H1 (cell line): ENCODE data around the gene NEU4. TPM values are rescaled to one million over a fixed set of nuclear protein-coding genes. Genes with fewer than 3 reads are reported as not detected.

Experiments used
- CTCF ChIA-PET: fragments of 300-600 bp; sonication (Branson Sonifier 250); formaldehyde crosslinking; loops from one replicate; lab custom pipeline; 2021; ENCODE audit not compliant: partially characterized antibody; lab: Charles Lee
- POLR2A ChIA-PET: fragments of 300-600 bp; sonication (Branson Sonifier 250); formaldehyde crosslinking; loops from one replicate; lab custom pipeline; 2021; ENCODE audit warnings: inconsistent platforms; ENCODE audit not compliant: partially characterized antibody; lab: Charles Lee
- DNase-seq, 2 experiments: peaks; one replicate each; pipeline versions ENCODE4 v3.0.0 to v3.0.0-alpha.2; 2010 to 2022; ENCODE audit warnings: low spot score in 2 of 2, low read depth in 1 of 2, mixed read lengths in 1 of 2
- FAIRE-seq: peaks from 2 replicates; lab custom pipeline; 2011; peaks lifted over from hg19 to GRCh38; lab: Jason Lieb, UNC
- H2AFZ ChIP-seq: 2 replicates; pipeline ENCODE4 v1.8.1; 2012; ENCODE audit warnings: low read length, inconsistent platforms
- H2AK5ac ChIP-seq: 2 replicates; pipeline ENCODE4 v1.6.1; 2013; ENCODE audit warnings: low read depth, low read length
- H2BK120ac ChIP-seq: replicated peaks from 2 replicates; pipeline ENCODE3; 2013; ENCODE audit warnings: low read depth, low read length, inconsistent platforms
- H2BK12ac ChIP-seq: 2 replicates; pipeline ENCODE4 v1.6.1; 2013; ENCODE audit warnings: low read depth, low read length
- H2BK15ac ChIP-seq: 2 replicates; pipeline ENCODE4 v1.6.1; 2013; ENCODE audit warnings: low read length
- H2BK20ac ChIP-seq: 2 replicates; pipeline ENCODE4 v1.6.1; 2013; ENCODE audit warnings: low read length
- H2BK5ac ChIP-seq: 2 replicates; pipeline ENCODE4 v1.6.1; 2013; ENCODE audit warnings: low read depth, low read length
- H3K14ac ChIP-seq: 2 replicates; pipeline ENCODE4 v1.6.1; 2013; ENCODE audit warnings: inconsistent platforms; ENCODE audit not compliant: insufficient read length
- H3K18ac ChIP-seq: 2 replicates; pipeline ENCODE4 v1.6.1; 2013; ENCODE audit warnings: low read length; ENCODE audit errors: extremely low read depth
- H3K23ac ChIP-seq: 2 replicates; pipeline ENCODE4 v1.6.1; 2013; ENCODE audit warnings: inconsistent platforms; ENCODE audit not compliant: insufficient read length
- H3K23me2 ChIP-seq: 2 replicates; pipeline ENCODE4 v1.6.1; 2013; ENCODE audit warnings: low read depth, low read length
- H3K27ac ChIP-seq: 2 replicates; pipeline ENCODE4 v1.6.1; 2011; ENCODE audit warnings: low read depth, low read length, inconsistent platforms
- H3K27me3 ChIP-seq, 4 experiments: replicated peaks in 1 of 4; 1 replicate in 1 of 4; 2 replicates in 3 of 4; pipeline versions ENCODE4 v1.6.1 to v1.8.1; 2011 to 2013; ENCODE audit warnings: low read length in 3 of 4, mild to moderate bottlenecking in 3 of 4, inconsistent platforms in 2 of 4, mixed read lengths in 2 of 4, moderate library complexity in 1 of 4; ENCODE audit not compliant: control insufficient read depth in 3 of 4, insufficient read depth in 3 of 4; ENCODE audit errors: extremely low read depth in 1 of 4
- H3K36me3 ChIP-seq, 4 experiments: 2 replicates each; pipeline versions ENCODE4 v1.6.1 to v1.8.1; 2011 to 2013; ENCODE audit warnings: mild to moderate bottlenecking in 4 of 4, low read length in 3 of 4, moderate library complexity in 2 of 4, control low read depth in 1 of 4, inconsistent platforms in 1 of 4; ENCODE audit not compliant: insufficient read depth in 4 of 4, control insufficient read depth in 2 of 4
- H3K4ac ChIP-seq: replicated peaks from 2 replicates; pipeline ENCODE3; 2013; ENCODE audit warnings: low read length, low read depth, mixed read lengths, inconsistent platforms; ENCODE audit not compliant: insufficient read length
- H3K4me1 ChIP-seq, 4 experiments: replicated peaks in 1 of 4; 1 replicate in 1 of 4; 2 replicates in 3 of 4; pipeline versions ENCODE4 v1.6.1 to v1.8.1; 2011 to 2013; ENCODE audit warnings: low read length in 3 of 4, inconsistent platforms in 2 of 4, mixed read lengths in 1 of 4; ENCODE audit not compliant: insufficient read depth in 4 of 4, control insufficient read depth in 3 of 4
- H3K4me2 ChIP-seq, 2 experiments: 2 replicates each; pipeline versions ENCODE4 v1.6.1 to v1.8.1; 2011 to 2013; ENCODE audit warnings: low read depth in 2 of 2, low read length in 2 of 2, control low read depth in 1 of 2, inconsistent platforms in 1 of 2, mild to moderate bottlenecking in 1 of 2; ENCODE audit not compliant: insufficient read depth in 1 of 2
- H3K4me3 ChIP-seq, 4 experiments: fragments of 200-600, 300-600 bp in 1 of 4; sonication (generic), shearing (Covaris generic), sonication (Bioruptor Twin) in 1 of 4; 2 replicates each; pipeline versions ENCODE4 v1.5.1 to v1.8.1; 2011 to 2016; ENCODE audit warnings: low read length in 4 of 4, low read depth in 3 of 4, control low read depth in 2 of 4, inconsistent platforms in 2 of 4, mild to moderate bottlenecking in 2 of 4, mixed read lengths in 1 of 4, moderate library complexity in 1 of 4; ENCODE audit not compliant: insufficient read depth in 2 of 4; ENCODE audit errors: extremely low read depth in 1 of 4
- H3K56ac ChIP-seq: replicated peaks from 2 replicates; pipeline ENCODE3; 2013; ENCODE audit warnings: low read depth, mild to moderate bottlenecking, mixed read lengths, low read length, inconsistent platforms; ENCODE audit not compliant: insufficient read length
- H3K79me1 ChIP-seq: 2 replicates; pipeline ENCODE4 v1.6.1; 2013; ENCODE audit warnings: low read depth, low read length, control low read depth
- H3K79me2 ChIP-seq, 2 experiments: 2 replicates each; pipeline versions ENCODE4 v1.6.1 to v1.8.1; 2012 to 2013; ENCODE audit warnings: low read length in 2 of 2, mild to moderate bottlenecking in 2 of 2, inconsistent platforms in 1 of 2; ENCODE audit not compliant: insufficient read depth in 2 of 2, control insufficient read depth in 1 of 2
- H3K9ac ChIP-seq, 4 experiments: replicated peaks in 1 of 4; 1 replicate in 1 of 4; 2 replicates in 3 of 4; pipeline versions ENCODE4 v1.6.1 to v1.8.1; 2011 to 2013; ENCODE audit warnings: low read depth in 3 of 4, low read length in 3 of 4, control low read depth in 2 of 4, mild to moderate bottlenecking in 2 of 4, moderate library complexity in 2 of 4, inconsistent platforms in 1 of 4; ENCODE audit errors: extremely low read depth in 1 of 4
- H3K9me3 ChIP-seq, 2 experiments: 2 replicates each; pipeline versions ENCODE4 v1.6.1 to v1.8.1; 2012 to 2013; ENCODE audit warnings: mild to moderate bottlenecking in 2 of 2, moderate library complexity in 2 of 2, control low read depth in 1 of 2, inconsistent platforms in 1 of 2, low read depth in 1 of 2, low read length in 1 of 2, mixed read lengths in 1 of 2; ENCODE audit not compliant: insufficient read depth in 2 of 2
- H4K20me1 ChIP-seq, 2 experiments: replicated peaks in 1 of 2; 2 replicates each; pipeline versions ENCODE3 to v1.8.1; 2011 to 2013; ENCODE audit warnings: inconsistent platforms in 2 of 2, low read length in 2 of 2, mild to moderate bottlenecking in 1 of 2; ENCODE audit not compliant: insufficient read depth in 2 of 2, control insufficient read depth in 1 of 2
- H4K5ac ChIP-seq: 2 replicates; pipeline ENCODE4 v1.6.1; 2013; ENCODE audit warnings: low read length, low read depth, mixed read lengths, inconsistent platforms; ENCODE audit not compliant: insufficient read length
- H4K8ac ChIP-seq: 2 replicates; pipeline ENCODE4 v1.8.0; 2013; ENCODE audit warnings: mild to moderate bottlenecking, moderate library complexity, low read length, inconsistent platforms; ENCODE audit not compliant: insufficient read depth; ENCODE audit errors: extremely low read depth
- H4K91ac ChIP-seq: replicated peaks from 2 replicates; pipeline ENCODE3; 2013; ENCODE audit warnings: low read length, mixed read lengths, inconsistent platforms; ENCODE audit not compliant: insufficient read length
- BCL11A ChIP-seq, 2 experiments: IDR thresholded peaks; one replicate each; pipeline ENCODE4 v1.6.1; 2011; ENCODE audit warnings: low read depth in 2 of 2, low read length in 2 of 2, mild to moderate bottlenecking in 2 of 2
- BRCA1 ChIP-seq: IDR thresholded peaks from 2 replicates; pipeline ENCODE4 v1.6.1; 2012; ENCODE audit warnings: low read depth, low read length, improper control_type of control experiment
- E2F6 ChIP-seq: IDR thresholded peaks from 2 replicates; pipeline ENCODE4 v1.6.1; 2012; ENCODE audit warnings: inconsistent platforms
- EZH2 ChIP-seq: fragments of 200-600 bp; sonication (generic); IDR thresholded peaks from 2 replicates; pipeline ENCODE4 v1.7.1; 2012; ENCODE audit warnings: low read depth, mild to moderate bottlenecking, moderate library complexity, low read length, inconsistent platforms; ENCODE audit not compliant: severe bottlenecking
- FOSL1 ChIP-seq: IDR thresholded peaks from 2 replicates; pipeline ENCODE4 v1.6.1; 2011; ENCODE audit warnings: mild to moderate bottlenecking, low read depth, low read length, moderate library complexity; ENCODE audit not compliant: insufficient read depth
- HDAC2 ChIP-seq, 2 experiments: fragments of 300-600 bp in 1 of 2; sonication (generic) in 1 of 2; IDR thresholded peaks; 2 replicates each; pipeline ENCODE4 v1.6.1; 2011 to 2012; ENCODE audit warnings: low read depth in 2 of 2, low read length in 2 of 2, mild to moderate bottlenecking in 2 of 2, moderate library complexity in 2 of 2, borderline replicate concordance in 1 of 2, inconsistent platforms in 1 of 2
- MAX ChIP-seq: IDR thresholded peaks from 2 replicates; pipeline ENCODE4 v1.6.1; 2012; ENCODE audit warnings: inconsistent platforms
- RXRA ChIP-seq: IDR thresholded peaks from 2 replicates; pipeline ENCODE4 v1.6.1; 2011; ENCODE audit warnings: low read depth, mild to moderate bottlenecking, low read length, moderate library complexity; ENCODE audit not compliant: insufficient read depth
- WGBS, 2 experiments: shearing (Covaris generic) in 1 of 2; methylation state at CpG; one replicate each; pipeline versions ENCODE4 v1.1.6 to v1.1.7; 2013 to 2015; ENCODE audit warnings: low lambda C conversion rate in 2 of 2, mixed read lengths in 2 of 2, inconsistent platforms in 1 of 2, low coverage in 1 of 2, missing lambda C conversion rate in 1 of 2; ENCODE audit not compliant: insufficient replicate concordance in 2 of 2, insufficient coverage in 1 of 2, insufficient read length in 1 of 2; ENCODE audit errors: extremely low coverage in 1 of 2, missing lambda C conversion rate in 1 of 2; 5-methylcytosine and 5-hydroxymethylcytosine counted together
- polyA plus RNA-seq, 7 experiments: library from polyadenylated mRNA; depleted of rRNA in 3 of 7; stranded (reverse) in 5 of 7; unstranded in 2 of 7; fragments of >200 nt in 5 of 7; fragments of 200-250 nt in 2 of 7; gene quantifications; 1 replicate in 5 of 7; 2 replicates in 1 of 7; 4 replicates in 1 of 7; pipeline versions ENCODE4 v1.2.1 to v1.2.3, GENCODE V29; 2011 to 2013; ENCODE audit warnings: missing spikeins in 2 of 7, mixed read lengths in 2 of 7
- total RNA-seq: library from RNA; stranded (reverse); fragmentation: NEBNext Ultra II Directional; extraction: Animal tissue kit (Norgen Biotek cat#: 25700); gene quantifications from 2 replicates; pipeline ENCODE4 v1.2.1, GENCODE V29; 2021

Gene NEU4
- total and polyA plus RNA-seq, 2 of the 8 experiments (the other 6 are each of a cell fraction or from before 2014, with no cell fraction given), result 0.32 to 0.50 TPM

- FAIRE-seq (no peak), DNase-seq (peak in 1 of 2 experiments; percentile 46)
- H2BK15ac ChIP-seq, result peak overlapping the region; percentile 61; the same call in 1 of the 2 replicates
- H3K56ac ChIP-seq, result no peak overlapping the region
- no peaks in the 10 kb centered on the region for H3K9me3 ChIP-seq
- no peaks in the 10 kb centered on the region for H3K79me2 ChIP-seq
- no peak overlapping the region for H3K23ac ChIP-seq
- peaks cover 0 to 23% (median 6%) of the 10 kb centered on the region in 4 experiments; a peak in 4 of 7 replicates for H3K27me3 ChIP-seq
- no peaks in the 10 kb centered on the region for H3K36me3 ChIP-seq
- H3K4me1 ChIP-seq, result peaks cover 4 to 22% (median 9%) of the 10 kb centered on the region in 4 experiments
- H3K14ac ChIP-seq, result no peak overlapping the region
- CTCF ChIA-PET, result interaction anchor here (1.1 kb wide), 1 partner anchor 75 kb away, joined by 3 read pairs; no protein-coding TSS in a partner anchor
- H3K4me2 ChIP-seq, result peak overlapping the region; percentile 39 to 50
- H2AFZ ChIP-seq, result no peak overlapping the region
- POLR2A ChIA-PET, result interaction anchor here (1.0 to 1.8 kb wide), 5 partner anchors 17 to 102 kb away, joined by 3 to 7 read pairs (median 3); partner anchors contain the start of genes GAL3ST2 and ING5
- H2BK12ac ChIP-seq, result peak overlapping the region; percentile 84; the same call in 1 of the 2 replicates
- no peak overlapping the region for H3K9ac ChIP-seq
- no peak overlapping the region for H2BK120ac ChIP-seq
- 0 out of 2 replicates have a peak overlapping the region, but pooled peaks have one; percentile 3 for H2BK20ac ChIP-seq
- no peaks in the 10 kb centered on the region for H4K20me1 ChIP-seq
- no peak overlapping the region for H3K27ac ChIP-seq
- no peak overlapping the region for H2AK5ac ChIP-seq
- peak overlapping the region; percentile 76; the same call in 1 of the 2 replicates for H3K18ac ChIP-seq
- no peak overlapping the region for H2BK5ac ChIP-seq
- 0 out of 2 replicates have a peak, but pooled peaks cover 2% of the 10 kb centered on the region for H3K23me2 ChIP-seq
- H3K4me3 ChIP-seq, result peak overlapping the region in 3 of 4 experiments; percentile 9 to 47 (median 23); a peak in 5 of 8 replicates
- TF ChIP-seq E2F6, result peak; percentile 79
- TF ChIP-seq HDAC2 (IDR thresholded peaks at IDR 0.05; ENCODE audit: borderline replicate concordance in 1 of 2, low read depth in 2 of 2, low read length in 2 of 2), result no peak
- no peak for TF ChIP-seq RXRA
- TF ChIP-seq BCL11A (IDR thresholded peaks at IDR 0.05; ENCODE audit: low read depth in 2 of 2, low read length in 2 of 2), result no peak
- no peak for TF ChIP-seq FOSL1
- no peak for TF ChIP-seq BRCA1
- peak; percentile 37 for TF ChIP-seq EZH2
- peak; percentile 86 for TF ChIP-seq MAX
- TF ChIP-seq, all 59 proteins: peak for 3
- no peak overlapping the region for H4K5ac ChIP-seq
- H4K8ac ChIP-seq, result peak overlapping the region; percentile 65; the same call in 1 of the 2 replicates
- no peaks in the 10 kb centered on the region for H3K79me1 ChIP-seq
- H3K4ac ChIP-seq, result peak overlapping the region; percentile 53
- 69% methylated on average over 54 of the region's 109 CpGs; no CpG with 5 or more reads in 1 of the 2 experiments for WGBS, 2 experiments
- peak overlapping the region; percentile 89 for H4K91ac ChIP-seq
These were observed 5.3 kb upstream of the NEU4 start for GRCh38 chr2:241803387-241804325.
